Measurements from ENCODE around the gene PDK2. TPM values are rescaled to one million over a fixed set of nuclear protein-coding genes. Genes with fewer than 3 reads are reported as not detected.

Gene PDK2
- total RNA-seq, 1 donor from 2014 or later: 14.5 TPM

- peak; percentile 89 for DNase-seq (ENCODE audit: low read depth)
- Histone ChIP-seq H3K27me3 (ENCODE audit: control insufficient read depth, insufficient read depth, low read length) (no peaks in the 10 kb centered on the region), H3K36me3 (ENCODE audit: control insufficient read depth, insufficient read depth, low read length) (peaks cover 9% of the 10 kb centered on the region), H3K4me3 (ENCODE audit: low read depth, low read length) (no peak overlapping the region)
- no peak for TF ChIP-seq CTCF (IDR thresholded peaks at IDR 0.05; ENCODE audit: insufficient read depth, low read length, poor library complexity, severe bottlenecking)
Measured at GRCh38 chr17:50064253-50065001, 30.7 kb upstream of the PDK2 start.

GRCh38 chr17:50065056-50065455 is 30.1 kb upstream of the PDK2 start:
- Histone ChIP-seq H3K4me3 (ENCODE audit: low read depth, low read length) (no peak overlapping the region), H3K27me3 (ENCODE audit: control insufficient read depth, insufficient read depth, low read length) (no peaks in the 10 kb centered on the region), H3K36me3 (ENCODE audit: control insufficient read depth, insufficient read depth, low read length) (peaks cover 10% of the 10 kb centered on the region)
- TF ChIP-seq CTCF (IDR thresholded peaks at IDR 0.05; ENCODE audit: insufficient read depth, low read length, poor library complexity, severe bottlenecking): no peak
- DNase-seq (ENCODE audit: low read depth): no peak

DNA sequence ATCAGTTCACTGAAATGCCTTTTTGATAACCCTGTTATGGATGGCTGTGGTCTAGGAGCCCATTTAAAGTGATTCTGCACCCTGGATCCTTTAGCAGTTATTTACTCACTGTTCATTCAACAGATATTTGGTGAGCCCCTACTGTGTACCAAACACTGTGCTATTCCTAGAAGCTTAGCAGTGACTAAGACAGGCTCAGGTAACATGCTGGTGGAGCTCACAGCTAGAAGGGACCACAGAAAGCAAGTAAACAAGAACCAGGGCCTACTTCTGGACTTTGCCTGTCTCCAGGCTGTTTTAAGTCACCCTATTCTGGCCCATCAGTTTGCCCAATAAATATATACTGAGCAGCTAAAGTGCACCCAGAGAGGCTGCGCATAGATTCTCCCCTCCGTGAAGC is 28.2 kb upstream of the PDK2 start:
- DNase-seq (ENCODE audit: low read depth): no peak
- no peak for TF ChIP-seq CTCF (IDR thresholded peaks at IDR 0.05; ENCODE audit: insufficient read depth, low read length, poor library complexity, severe bottlenecking)
- H3K4me3 ChIP-seq (ENCODE audit: low read depth, low read length): no peak overlapping the region
- no peaks in the 10 kb centered on the region for H3K27me3 ChIP-seq (ENCODE audit: control insufficient read depth, insufficient read depth, low read length)
- peaks cover 19% of the 10 kb centered on the region for H3K36me3 ChIP-seq (ENCODE audit: control insufficient read depth, insufficient read depth, low read length)

GRCh38 chr17:50067996-50068395 is 27.2 kb upstream of the PDK2 start:
- Histone ChIP-seq H3K4me3 (ENCODE audit: low read depth, low read length) (no peak overlapping the region), H3K36me3 (ENCODE audit: control insufficient read depth, insufficient read depth, low read length) (peaks cover 21% of the 10 kb centered on the region), H3K27me3 (ENCODE audit: control insufficient read depth, insufficient read depth, low read length) (no peaks in the 10 kb centered on the region)
- no peak for DNase-seq (ENCODE audit: low read depth)
- no peak for TF ChIP-seq CTCF (IDR thresholded peaks at IDR 0.05; ENCODE audit: insufficient read depth, low read length, poor library complexity, severe bottlenecking)

- Histone ChIP-seq H3K4me3 (ENCODE audit: low read depth, low read length) (no peak overlapping the region), H3K36me3 (ENCODE audit: control insufficient read depth, insufficient read depth, low read length) (peaks cover 31% of the 10 kb centered on the region)
- TF ChIP-seq CTCF (IDR thresholded peaks at IDR 0.05; ENCODE audit: insufficient read depth, low read length, poor library complexity, severe bottlenecking): no peak
Measured at GRCh38 chr17:50070908-50071680, 24.1 kb upstream of the PDK2 start.

More at GRCh38 chr17:50070908-50071680, 24.1 kb upstream of the PDK2 start:
- H3K27me3 ChIP-seq (ENCODE audit: control insufficient read depth, insufficient read depth, low read length): no peaks in the 10 kb centered on the region
- no peak for DNase-seq (ENCODE audit: low read depth)

All from kidney epithelial cell (primary cell).